GM23248 (cell line): ENCODE results near the gene AP3S2. TPM values are rescaled to one million over a fixed set of nuclear protein-coding genes. Genes with fewer than 3 reads are reported as not detected.
A peak's percentile ranks its signal among the peaks of the same experiment; 100 is the strongest.

Source experiments
- DNase-seq: peaks from one replicate; pipeline ENCODE4 v3.0.0-alpha.2; 2015
- H2AFZ ChIP-seq: fragments of 200-600 bp; sonication (generic); 2 replicates; pipeline ENCODE4 v1.6.1; 2016; ENCODE audit warnings: antibody characterized with exemption
- H3F3A ChIP-seq: fragments of 200-600 bp; sonication (generic); 2 replicates; pipeline ENCODE4 v1.6.1; 2016; ENCODE audit warnings: mild to moderate bottlenecking, antibody characterized with exemption, mixed run types; ENCODE audit not compliant: insufficient read depth
- H3K27ac ChIP-seq: fragments of 200-600 bp; sonication (generic); 2 replicates; pipeline ENCODE4 v1.5.1; 2016; ENCODE audit warnings: mild to moderate bottlenecking
- H3K27me3 ChIP-seq: fragments of 200-600 bp; sonication (generic); replicated peaks from 2 replicates; pipeline ENCODE4 v1.6.1; 2016; ENCODE audit warnings: mild to moderate bottlenecking; ENCODE audit not compliant: insufficient read depth
- H3K36me3 ChIP-seq: fragments of 200-600 bp; sonication (generic); 2 replicates; pipeline ENCODE4 v1.6.1; 2016; ENCODE audit warnings: low read depth, mild to moderate bottlenecking
- H3K4me1 ChIP-seq: fragments of 200-600 bp; sonication (generic); 2 replicates; pipeline ENCODE4 v1.6.1; 2016; ENCODE audit warnings: mild to moderate bottlenecking; ENCODE audit not compliant: insufficient read depth
- H3K4me2 ChIP-seq: fragments of 200-600 bp; sonication (generic); one replicate; pipeline ENCODE4 v1.6.1; 2016; ENCODE audit warnings: mild to moderate bottlenecking; ENCODE audit not compliant: unreplicated experiment
- H3K4me3 ChIP-seq: fragments of 200-600 bp; sonication (generic); 2 replicates; pipeline ENCODE4 v1.5.1; 2016; ENCODE audit warnings: mild to moderate bottlenecking
- H3K79me2 ChIP-seq: fragments of 200-600 bp; sonication (generic); 2 replicates; pipeline ENCODE4 v1.6.1; 2016; ENCODE audit warnings: mild to moderate bottlenecking; ENCODE audit not compliant: insufficient read depth
- H3K9ac ChIP-seq: fragments of 200-600 bp; sonication (generic); 2 replicates; pipeline ENCODE4 v1.6.1; 2016; ENCODE audit warnings: mild to moderate bottlenecking
- H3K9me2 ChIP-seq: fragments of 200-600 bp; sonication (generic); 2 replicates; pipeline ENCODE4 v1.6.1; 2016; ENCODE audit warnings: mixed run types, mild to moderate bottlenecking, moderate library complexity; ENCODE audit not compliant: insufficient read depth
- H3K9me3 ChIP-seq: fragments of 200-600 bp; sonication (generic); one replicate; pipeline ENCODE4 v1.6.1; 2017; ENCODE audit warnings: low read depth
- H4K20me1 ChIP-seq: fragments of 200-600 bp; sonication (generic); 2 replicates; pipeline ENCODE4 v1.6.0; 2016; ENCODE audit not compliant: insufficient read depth
- EZH2 ChIP-seq: fragments of 200-600 bp; sonication (generic); IDR thresholded peaks from 2 replicates; pipeline ENCODE4 v1.6.1; 2018; ENCODE audit warnings: antibody characterized with exemption, mild to moderate bottlenecking; ENCODE audit not compliant: insufficient read depth, poor library complexity, severe bottlenecking
- EZH2phosphoT487 ChIP-seq: fragments of 200-600 bp; sonication (generic); IDR thresholded peaks from 2 replicates; pipeline ENCODE4 v1.6.1; 2018; ENCODE audit warnings: antibody characterized with exemption, moderate library complexity, mild to moderate bottlenecking, low read depth; ENCODE audit not compliant: insufficient read depth
- WGBS, 2 experiments: methylation state at CpG; one replicate each; pipeline ENCODE4 v1.1.6; 2015 to 2017; ENCODE audit warnings: low lambda C conversion rate in 2 of 2, low coverage in 1 of 2; ENCODE audit errors: missing lambda C conversion rate in 2 of 2; 5-methylcytosine and 5-hydroxymethylcytosine counted together
- in situ Hi-C: fragments of 300-500 bp; cut with MboI; formaldehyde crosslinking; loops from 2 replicates; pipeline ENCODE4 v1.15.0; 2020
- polyA plus RNA-seq: library from polyadenylated mRNA; unstranded; fragments of >200 nt; fragmentation: Nextera tagmentation; extraction: Ambion mirVana; gene quantifications from 2 replicates; pipeline ENCODE4 v1.2.1, GENCODE V29; 2016
- total RNA-seq: library from RNA; depleted of rRNA; stranded (reverse); fragments of >200 nt; shearing (Covaris generic); gene quantifications from 2 replicates; pipeline ENCODE4 v1.2.3, GENCODE V29; 2014

AP3S2 gene
- total and polyA plus RNA-seq, 2 experiments from 2014 or later, result 27.0 to 85.0 TPM

DNA sequence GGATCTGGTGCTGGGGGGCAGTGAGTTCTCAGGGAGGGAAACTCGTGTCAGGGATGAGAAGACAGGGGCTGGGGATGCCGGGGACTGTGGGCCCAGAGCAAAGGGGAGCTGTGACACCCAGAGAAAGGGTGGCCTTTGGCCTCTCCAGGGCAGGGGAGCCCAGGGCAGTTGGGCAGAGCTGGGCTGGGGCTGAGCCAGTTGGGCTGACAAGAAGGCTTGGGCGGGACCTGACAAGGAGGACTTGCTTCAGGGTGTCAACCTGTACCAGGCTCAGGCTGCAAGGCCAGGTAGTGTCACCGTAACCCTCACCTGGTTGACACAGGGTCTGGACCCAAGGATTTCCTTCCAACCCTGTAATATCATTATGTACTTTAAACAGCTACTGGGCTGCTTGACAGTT, 66.0 kb downstream of the AP3S2 start:
- Histone ChIP-seq H3K4me3 (no peak overlapping the region), H3K27ac (peak overlapping the region; percentile 92), H3K9me3 (no peaks in the 10 kb centered on the region), H3K36me3 (peaks cover 4% of the 10 kb centered on the region; the same call in 1 of the 2 replicates), H3K9ac (peak overlapping the region; percentile 76), H3F3A (peaks cover 14% of the 10 kb centered on the region), H2AFZ (peak overlapping the region; percentile 61; the same call in 1 of the 2 replicates), H3K4me1 (peaks cover 55% of the 10 kb centered on the region), H3K9me2 (no peaks in the 10 kb centered on the region), H3K79me2 (peaks cover 14% of the 10 kb centered on the region; the same call in 1 of the 2 replicates), H3K4me2 (peak overlapping the region; percentile 71), H4K20me1 (no peaks in the 10 kb centered on the region), H3K27me3 (no peaks in the 10 kb centered on the region)
- WGBS, 2 experiments, result 73 to 83% methylated on average over 2 to 4 of the region's 4 CpGs
- in situ Hi-C loops, result no loop called here
- DNase-seq, result no peak
- TF ChIP-seq EZH2 (no peak), EZH2phosphoT487 (no peak)

DNA sequence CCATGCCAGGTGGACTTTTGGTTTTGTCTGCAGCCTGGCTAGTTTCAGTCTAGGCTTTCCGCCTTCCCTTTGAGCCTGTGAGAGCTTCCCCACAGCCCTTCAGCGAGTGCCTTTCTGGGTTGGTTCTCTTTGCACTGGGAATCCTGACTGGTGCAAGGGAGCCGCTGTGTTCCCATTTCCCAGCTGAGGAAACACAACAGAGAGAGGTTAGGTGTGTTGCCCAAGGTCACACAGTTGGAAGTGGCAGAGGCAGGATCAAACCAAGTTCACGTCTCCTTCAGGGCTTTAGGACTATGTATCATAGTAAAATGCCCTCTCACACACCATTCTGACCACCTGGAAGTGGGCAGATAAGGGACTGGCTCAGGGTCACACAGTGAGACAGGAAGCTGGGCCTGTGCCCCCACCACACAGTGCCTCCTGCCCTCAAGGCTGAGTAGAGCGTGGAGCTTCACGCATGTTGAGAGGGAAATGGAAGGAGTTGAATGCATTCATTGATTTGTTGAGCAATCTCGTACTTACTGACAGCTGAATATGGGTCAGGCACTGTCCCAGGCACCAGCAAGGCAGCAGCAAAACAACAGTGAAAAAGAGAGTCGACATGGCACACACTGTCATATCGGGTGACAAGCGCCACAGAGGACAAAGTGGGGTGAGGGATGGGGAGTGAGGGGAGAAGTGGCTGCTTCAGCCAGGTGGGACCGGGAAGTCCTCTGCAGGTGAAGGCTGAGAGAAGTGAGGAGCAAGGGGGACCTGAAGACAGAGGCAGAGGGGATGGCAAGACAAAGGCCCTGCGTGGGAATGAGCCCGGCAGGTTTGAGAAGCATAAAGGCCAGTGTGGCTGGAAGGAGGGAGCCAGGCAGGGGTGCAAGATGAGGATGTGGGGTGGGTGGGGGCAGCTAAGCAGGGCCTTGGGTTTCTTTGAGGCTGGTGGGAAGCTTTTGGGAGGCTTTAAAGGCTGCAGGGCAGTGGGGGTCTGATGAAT, 66.8 kb downstream of the AP3S2 start:
- no peak for TF ChIP-seq EZH2phosphoT487
- no peak for TF ChIP-seq EZH2
- Histone ChIP-seq H3K4me2 (no peak overlapping the region), H3K9me2 (no peaks in the 10 kb centered on the region), H2AFZ (no peak overlapping the region), H3K9ac (no peak overlapping the region), H3F3A (peaks cover 21% of the 10 kb centered on the region), H4K20me1 (no peaks in the 10 kb centered on the region), H3K27ac (peak overlapping the region; percentile 92; the same call in 1 of the 2 replicates), H3K36me3 (no peaks in the 10 kb centered on the region), H3K4me3 (no peak overlapping the region), H3K79me2 (peaks cover 12% of the 10 kb centered on the region; the same call in 1 of the 2 replicates), H3K4me1 (peaks cover 62% of the 10 kb centered on the region), H3K9me3 (no peaks in the 10 kb centered on the region), H3K27me3 (no peaks in the 10 kb centered on the region)
- WGBS, 2 experiments, result 91 to 93% methylated on average over 12 to 13 of the region's 13 CpGs
- DNase-seq, result no peak
- in situ Hi-C loops, result no loop called here

GRCh38 chr15:89825271-89825940, 68.4 kb downstream of the AP3S2 start:
- Histone ChIP-seq H3K4me3 (no peak overlapping the region), H3K9me3 (no peaks in the 10 kb centered on the region), H3F3A (peaks cover 35% of the 10 kb centered on the region), H3K36me3 (no peaks in the 10 kb centered on the region), H3K27me3 (no peaks in the 10 kb centered on the region), H3K9ac (no peak overlapping the region), H4K20me1 (no peaks in the 10 kb centered on the region), H3K4me1 (peaks cover 74% of the 10 kb centered on the region), H3K4me2 (no peak overlapping the region), H3K79me2 (peaks cover 3% of the 10 kb centered on the region; the same call in 1 of the 2 replicates), H3K27ac (no peak overlapping the region), H2AFZ (no peak overlapping the region), H3K9me2 (no peaks in the 10 kb centered on the region)
- TF ChIP-seq EZH2, result no peak
- no peak for TF ChIP-seq EZH2phosphoT487
- 70 to 72% methylated on average over 10 of the region's 10 CpGs for WGBS, 2 experiments
- in situ Hi-C loops, result no loop called here
- peak; percentile 40 for DNase-seq

- Histone ChIP-seq H3K4me2 (no peak overlapping the region), H3K36me3 (no peaks in the 10 kb centered on the region), H2AFZ (no peak overlapping the region), H3K9me3 (no peaks in the 10 kb centered on the region), H3F3A (peaks cover 36% of the 10 kb centered on the region), H3K27ac (no peak overlapping the region), H3K4me3 (no peak overlapping the region), H4K20me1 (no peaks in the 10 kb centered on the region), H3K27me3 (no peaks in the 10 kb centered on the region), H3K79me2 (no peaks in the 10 kb centered on the region), H3K4me1 (peaks cover 71% of the 10 kb centered on the region), H3K9ac (no peak overlapping the region), H3K9me2 (no peaks in the 10 kb centered on the region)
- no peak for DNase-seq
- TF ChIP-seq EZH2 (no peak), EZH2phosphoT487 (no peak)
- 91 to 93% methylated on average over 7 of the region's 7 CpGs for WGBS, 2 experiments
- in situ Hi-C loops, result no loop called here
These were observed 69.3 kb downstream of the AP3S2 start for GRCh38 chr15:89824607-89824867.
